Mammary epithelial cell (primary cell): ENCODE measurements around the gene PUS1.

Source experiments
- EZH2 ChIP-seq: IDR thresholded peaks from 2 replicates; pipeline ENCODE4 v1.6.1; 2012; ENCODE audit warnings: low read length, inconsistent platforms, borderline replicate concordance
- TF ChIP-seq, protein P1 (sequence below), 2 donors: IDR thresholded peaks in 1 of 2; conservative IDR thresholded peaks in 1 of 2; 2 replicates each; pipeline ENCODE4 v1.5.1; 2011 to 2012; ENCODE audit warnings: inconsistent platforms in 2 of 2, low read length in 2 of 2, mild to moderate bottlenecking in 2 of 2, control low read depth in 1 of 2, low read depth in 1 of 2; ENCODE audit not compliant: insufficient read depth in 1 of 2; ENCODE audit errors: extremely low read depth in 1 of 2

DNA sequence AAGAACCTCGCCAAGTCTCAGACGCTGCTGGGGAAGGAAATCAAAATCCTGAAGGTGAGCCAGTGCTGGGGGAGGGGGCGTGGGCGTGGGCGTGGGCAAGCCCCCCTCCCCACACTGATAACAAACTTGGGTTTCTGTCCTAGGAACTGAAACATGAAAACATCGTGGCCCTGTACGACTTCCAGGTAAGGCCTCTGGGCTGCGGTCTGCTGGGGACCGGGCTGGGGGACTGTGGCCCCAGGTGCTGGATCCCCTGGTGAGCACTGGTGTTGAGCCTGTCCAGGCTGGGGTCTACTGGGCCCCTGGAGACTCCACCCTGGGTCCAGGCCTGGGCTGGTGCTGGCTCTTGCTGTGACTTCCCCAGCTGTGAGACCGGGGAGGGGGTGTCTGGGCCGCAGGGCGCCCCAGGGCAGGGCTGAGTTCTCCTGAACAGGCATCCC, 33.4 kb upstream of the PUS1 start:
- TF ChIP-seq, protein P1, sequence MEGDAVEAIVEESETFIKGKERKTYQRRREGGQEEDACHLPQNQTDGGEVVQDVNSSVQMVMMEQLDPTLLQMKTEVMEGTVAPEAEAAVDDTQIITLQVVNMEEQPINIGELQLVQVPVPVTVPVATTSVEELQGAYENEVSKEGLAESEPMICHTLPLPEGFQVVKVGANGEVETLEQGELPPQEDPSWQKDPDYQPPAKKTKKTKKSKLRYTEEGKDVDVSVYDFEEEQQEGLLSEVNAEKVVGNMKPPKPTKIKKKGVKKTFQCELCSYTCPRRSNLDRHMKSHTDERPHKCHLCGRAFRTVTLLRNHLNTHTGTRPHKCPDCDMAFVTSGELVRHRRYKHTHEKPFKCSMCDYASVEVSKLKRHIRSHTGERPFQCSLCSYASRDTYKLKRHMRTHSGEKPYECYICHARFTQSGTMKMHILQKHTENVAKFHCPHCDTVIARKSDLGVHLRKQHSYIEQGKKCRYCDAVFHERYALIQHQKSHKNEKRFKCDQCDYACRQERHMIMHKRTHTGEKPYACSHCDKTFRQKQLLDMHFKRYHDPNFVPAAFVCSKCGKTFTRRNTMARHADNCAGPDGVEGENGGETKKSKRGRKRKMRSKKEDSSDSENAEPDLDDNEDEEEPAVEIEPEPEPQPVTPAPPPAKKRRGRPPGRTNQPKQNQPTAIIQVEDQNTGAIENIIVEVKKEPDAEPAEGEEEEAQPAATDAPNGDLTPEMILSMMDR (conservative IDR thresholded peaks at IDR 0.05 in 1 of 2, IDR thresholded peaks at IDR 0.05 in 1 of 2; ENCODE audit: extremely low read depth in 1 of 2, insufficient read depth in 1 of 2, low read depth in 1 of 2, low read length in 2 of 2), result no peak
- TF ChIP-seq EZH2, result no peak
